SK-N-SH (cell line): Measurements from ENCODE around the gene A4GALT. TPM values are rescaled to one million over a fixed set of nuclear protein-coding genes. Genes with fewer than 3 reads are reported as not detected.

ENCODE experiments used
- CTCF ChIA-PET: fragments of 300-600, 350-600 bp; formaldehyde crosslinking; extraction: SDS; loops from one replicate; lab custom pipeline; 2021; lab: Yijun Ruan, JAX
- POLR2A ChIA-PET: fragments of 350-600 bp; sonication (Branson Sonifier 250); formaldehyde crosslinking; extraction: SDS; loops from one replicate; lab custom pipeline; 2020; ENCODE audit warnings: antibody characterized with exemption, inconsistent platforms; lab: Yijun Ruan, JAX
- DNase-seq: peaks from one replicate; pipeline ENCODE4 v3.0.0; 2012
- H2AFZ ChIP-seq: fragments of 200-600 bp; sonication (generic); 2 replicates; pipeline ENCODE4 v1.8.1; 2016; ENCODE audit warnings: antibody characterized with exemption, mild to moderate bottlenecking, low read depth
- H3F3A ChIP-seq: fragments of 200-600 bp; sonication (generic); replicated peaks from 2 replicates; pipeline ENCODE3; 2016; ENCODE audit warnings: antibody characterized with exemption, mild to moderate bottlenecking; ENCODE audit not compliant: insufficient read depth
- H3K27ac ChIP-seq, 2 experiments: fragments of 200-500 bp in 1 of 2; fragments of 200-600 bp in 1 of 2; sonication (Bioruptor generic) in 1 of 2; sonication (generic), shearing (Covaris generic) in 1 of 2; 2 replicates each; pipeline versions ENCODE4 v1.5.1 to v1.6.1; 2014 to 2016; ENCODE audit warnings: low read depth in 2 of 2, inconsistent platforms in 1 of 2, low read length in 1 of 2, mild to moderate bottlenecking in 1 of 2, mixed read lengths in 1 of 2
- H3K27me3 ChIP-seq: fragments of 200-600 bp; sonication (generic), shearing (Covaris generic); 2 replicates; pipeline ENCODE4 v1.6.1; 2016; ENCODE audit warnings: mixed run types; ENCODE audit not compliant: insufficient read depth
- H3K36me3 ChIP-seq, 2 experiments: fragments of 200-500 bp in 1 of 2; fragments of 200-600 bp in 1 of 2; sonication (Bioruptor generic) in 1 of 2; sonication (generic) in 1 of 2; replicated peaks in 1 of 2; 2 replicates each; pipeline versions ENCODE3 to v1.5.1; 2014 to 2016; ENCODE audit warnings: low read length in 1 of 2, mild to moderate bottlenecking in 1 of 2; ENCODE audit not compliant: insufficient read depth in 2 of 2, control insufficient read depth in 1 of 2
- H3K4me1 ChIP-seq, 2 experiments: fragments of 200-500 bp in 1 of 2; fragments of 200-600 bp in 1 of 2; sonication (Bioruptor generic) in 1 of 2; sonication (generic), shearing (Covaris generic) in 1 of 2; 2 replicates each; pipeline versions ENCODE4 v1.5.1 to v1.6.1; 2014 to 2016; ENCODE audit warnings: low read depth in 1 of 2, low read length in 1 of 2, mixed run types in 1 of 2; ENCODE audit not compliant: insufficient read depth in 2 of 2, control insufficient read depth in 1 of 2
- H3K4me2 ChIP-seq: fragments of 200-600 bp; sonication (generic), shearing (Covaris generic); 2 replicates; pipeline ENCODE4 v1.6.1; 2017; ENCODE audit warnings: mixed run types
- H3K4me3 ChIP-seq, 2 experiments: fragments of 200-500 bp in 1 of 2; fragments of 200-600 bp in 1 of 2; sonication (Bioruptor generic) in 1 of 2; sonication (generic), shearing (Covaris generic) in 1 of 2; 2 replicates each; pipeline versions ENCODE4 v1.5.1 to v1.8.1; 2014 to 2016; ENCODE audit warnings: low read depth in 2 of 2, inconsistent platforms in 1 of 2, low read length in 1 of 2, mild to moderate bottlenecking in 1 of 2, mixed read lengths in 1 of 2, moderate library complexity in 1 of 2
- H3K79me2 ChIP-seq: fragments of 200-600 bp; sonication (generic); 2 replicates; pipeline ENCODE4 v1.8.1; 2017; ENCODE audit warnings: mild to moderate bottlenecking; ENCODE audit not compliant: insufficient read depth
- H3K9ac ChIP-seq: fragments of 200-600 bp; sonication (generic); 2 replicates; pipeline ENCODE4 v1.6.1; 2017; ENCODE audit warnings: mixed run types
- H3K9me2 ChIP-seq: fragments of 200-600 bp; sonication (generic); 2 replicates; pipeline ENCODE4 v1.6.1; 2017; ENCODE audit warnings: mixed run types
- H3K9me3 ChIP-seq: fragments of 200-600 bp; sonication (generic); 2 replicates; pipeline ENCODE4 v1.6.1; 2017; ENCODE audit warnings: mixed run types, mild to moderate bottlenecking, moderate library complexity
- H4K20me1 ChIP-seq: fragments of 200-600 bp; sonication (generic); 2 replicates; pipeline ENCODE4 v1.6.1; 2017; ENCODE audit warnings: mild to moderate bottlenecking, mixed run types; ENCODE audit not compliant: insufficient read depth
- FOSL2 ChIP-seq: IDR thresholded peaks from 2 replicates; pipeline ENCODE4 v1.4.0; 2012; ENCODE audit warnings: low read depth, mild to moderate bottlenecking, moderate library complexity, borderline replicate concordance
- IRF3 ChIP-seq: fragments of 150-350 bp; IDR thresholded peaks from 2 replicates; pipeline ENCODE4 v1.6.1; 2016; ENCODE audit warnings: mild to moderate bottlenecking, low read depth, low read length
- MXI1 ChIP-seq: IDR thresholded peaks from 2 replicates; pipeline ENCODE4 v1.6.1; 2012; ENCODE audit warnings: mild to moderate bottlenecking, low read depth, low read length, improper control_type of control experiment
- NFIC ChIP-seq: IDR thresholded peaks from 2 replicates; pipeline ENCODE4 v1.4.0; 2012; ENCODE audit warnings: borderline replicate concordance
- NRF1 ChIP-seq: IDR thresholded peaks from 2 replicates; pipeline ENCODE4 v1.6.1; 2012; ENCODE audit warnings: low read depth, mild to moderate bottlenecking, low read length
- PBX3 ChIP-seq: IDR thresholded peaks from 2 replicates; pipeline ENCODE4; 2012
- SIN3A ChIP-seq: IDR thresholded peaks from 2 replicates; pipeline ENCODE4 v1.6.1; 2012; ENCODE audit warnings: low read depth, mild to moderate bottlenecking, low read length, moderate library complexity, borderline replicate concordance
- TEAD4 ChIP-seq: IDR thresholded peaks from 2 replicates; pipeline ENCODE4 v1.4.0; 2012; ENCODE audit warnings: mild to moderate bottlenecking, borderline replicate concordance; ENCODE audit not compliant: insufficient read depth
- YY1 ChIP-seq: IDR thresholded peaks from 2 replicates; pipeline ENCODE4 v1.4.0; 2012; ENCODE audit warnings: low read depth, mild to moderate bottlenecking
- ZBTB33 ChIP-seq: IDR thresholded peaks from 2 replicates; pipeline ENCODE4 v1.4.0; 2012; ENCODE audit warnings: low read depth, borderline replicate concordance
- WGBS: methylation state at CpG from one replicate; pipeline ENCODE4 v1.1.6; 2017; ENCODE audit warnings: low lambda C conversion rate; 5-methylcytosine and 5-hydroxymethylcytosine counted together
- polyA plus RNA-seq, 3 experiments: library from polyadenylated mRNA; depleted of rRNA; stranded (reverse); fragments of >200 nt; gene quantifications; 2 replicates each; pipeline ENCODE4 v1.2.3, GENCODE V29; 2012

The A4GALT gene
- polyA plus RNA-seq, 1 of the 3 experiments (the other 2 are of a cell fraction): 9.5 TPM

GRCh38 chr22:42719656-42720262 lies 911 bp downstream of the A4GALT start:
- ChIA-PET CTCF (no interaction called here), POLR2A (no interaction called here)
- Histone ChIP-seq H3F3A (no peaks in the 10 kb centered on the region), H3K79me2 (peaks cover 8% of the 10 kb centered on the region; the same call in 1 of the 2 replicates), H2AFZ (no peak overlapping the region), H3K9ac (peak overlapping the region; percentile 52; the same call in 1 of the 2 replicates), H3K4me1 (no peaks in the 10 kb centered on the region; a peak in 1 of 4 replicates), H3K4me2 (peak overlapping the region; percentile 65), H3K9me3 (no peaks in the 10 kb centered on the region), H3K27ac (no peak overlapping the region), H3K9me2 (no peaks in the 10 kb centered on the region), H4K20me1 (no peaks in the 10 kb centered on the region), H3K36me3 (no peaks in the 10 kb centered on the region), H3K4me3 (peak overlapping the region; percentile 54 to 57), H3K27me3 (no peaks in the 10 kb centered on the region)
- 84% methylated on average over 6 of the region's 37 CpGs for WGBS
- TF ChIP-seq YY1 (no peak), TEAD4 (no peak), MXI1 (no peak), NRF1 (no peak)
- DNase-seq: no peak

- no peaks in the 10 kb centered on the region for H4K20me1 ChIP-seq
- no peaks in the 10 kb centered on the region for H3K9me3 ChIP-seq
- no peaks in the 10 kb centered on the region for H3K9me2 ChIP-seq
- peaks cover 8% of the 10 kb centered on the region; the same call in 1 of the 2 replicates for H3K79me2 ChIP-seq
- no peaks in the 10 kb centered on the region for H3K36me3 ChIP-seq
- 73% methylated on average over 2 of the region's 2 CpGs for WGBS
- no peaks in the 10 kb centered on the region for H3K27me3 ChIP-seq
- H3K4me3 ChIP-seq: peak overlapping the region in 1 of 2 experiments; percentile 57; a peak in 2 of 4 replicates
- H3K4me2 ChIP-seq: peak overlapping the region; percentile 65
- TF ChIP-seq SIN3A (no peak), FOSL2 (no peak), IRF3 (no peak), NFIC (no peak), ZBTB33 (no peak), PBX3 (no peak)
- CTCF ChIA-PET: no interaction called here
- POLR2A ChIA-PET: no interaction called here
- H3K9ac ChIP-seq: no peak overlapping the region
- H3K4me1 ChIP-seq: no peaks in the 10 kb centered on the region; a peak in 1 of 4 replicates
- DNase-seq: no peak
- no peaks in the 10 kb centered on the region for H3F3A ChIP-seq
- H2AFZ ChIP-seq: no peak overlapping the region
- H3K27ac ChIP-seq: no peak overlapping the region
These were observed 1.5 kb downstream of the A4GALT start for GRCh38 chr22:42719133-42719532.
